22Rv1 (cell line): Measurements from ENCODE around the gene PARP11.

Source experiments
- H3K27ac ChIP-seq: fragments of 450-650 bp; 2 replicates; pipeline ENCODE4 v1.5.1; 2017
- ZFX ChIP-seq: fragments of 450-650 bp; IDR thresholded peaks from 2 replicates; pipeline ENCODE4 v1.6.1; 2017; ENCODE audit warnings: antibody characterized with exemption, borderline replicate concordance
- TF ChIP-seq, protein P1 (sequence below): fragments of 450-650 bp; IDR thresholded peaks from 2 replicates; pipeline ENCODE4 v1.5.1; 2017; ENCODE audit warnings: mild to moderate bottlenecking

Gene PARP11, protein sequence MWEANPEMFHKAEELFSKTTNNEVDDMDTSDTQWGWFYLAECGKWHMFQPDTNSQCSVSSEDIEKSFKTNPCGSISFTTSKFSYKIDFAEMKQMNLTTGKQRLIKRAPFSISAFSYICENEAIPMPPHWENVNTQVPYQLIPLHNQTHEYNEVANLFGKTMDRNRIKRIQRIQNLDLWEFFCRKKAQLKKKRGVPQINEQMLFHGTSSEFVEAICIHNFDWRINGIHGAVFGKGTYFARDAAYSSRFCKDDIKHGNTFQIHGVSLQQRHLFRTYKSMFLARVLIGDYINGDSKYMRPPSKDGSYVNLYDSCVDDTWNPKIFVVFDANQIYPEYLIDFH

DNA sequence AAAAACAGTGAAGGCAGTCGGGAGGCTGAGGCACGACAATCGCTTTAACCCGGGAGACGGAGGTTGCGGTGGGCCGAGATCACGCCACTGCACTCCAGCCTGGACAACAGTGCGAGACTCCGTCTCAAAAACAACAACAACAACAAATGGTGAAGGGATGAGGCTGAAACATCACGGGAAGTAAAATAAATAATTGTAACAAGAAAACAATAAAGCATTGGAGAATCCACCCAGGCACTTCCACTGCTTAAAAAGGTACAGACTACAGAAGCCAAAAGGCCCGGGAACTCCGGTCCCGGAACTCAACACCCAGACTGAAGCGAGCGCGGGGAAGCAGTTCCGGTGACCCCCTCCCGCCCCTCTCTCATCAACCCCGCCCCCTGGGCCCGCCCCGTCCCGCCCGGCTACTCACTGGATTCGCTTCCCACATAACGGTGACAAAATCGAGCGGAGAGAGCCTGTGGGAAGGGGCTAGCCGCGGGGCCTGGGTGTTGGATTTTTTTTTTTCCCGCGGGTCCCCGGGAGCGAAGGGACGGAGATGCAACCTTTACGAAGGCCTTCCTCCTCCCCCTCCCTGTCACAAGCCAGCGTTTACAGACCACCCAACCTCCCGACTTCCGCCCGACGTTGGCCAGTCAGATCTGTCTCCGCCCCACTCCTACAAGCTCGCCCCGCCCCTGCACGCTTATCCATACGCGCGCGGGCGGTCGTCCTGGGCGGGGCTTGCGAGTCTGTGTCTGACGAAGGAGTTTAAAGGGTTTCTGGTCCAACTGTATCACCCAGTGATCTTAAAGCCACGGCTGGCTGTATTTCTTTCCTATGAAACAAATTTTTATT lies at the start of gene PARP11:
PARP11 (minus strand) TSS at position 600 of the 837 bp plus-strand sequence; CDS start at position 430, 170 bp downstream.
- TF ChIP-seq, protein P1, sequence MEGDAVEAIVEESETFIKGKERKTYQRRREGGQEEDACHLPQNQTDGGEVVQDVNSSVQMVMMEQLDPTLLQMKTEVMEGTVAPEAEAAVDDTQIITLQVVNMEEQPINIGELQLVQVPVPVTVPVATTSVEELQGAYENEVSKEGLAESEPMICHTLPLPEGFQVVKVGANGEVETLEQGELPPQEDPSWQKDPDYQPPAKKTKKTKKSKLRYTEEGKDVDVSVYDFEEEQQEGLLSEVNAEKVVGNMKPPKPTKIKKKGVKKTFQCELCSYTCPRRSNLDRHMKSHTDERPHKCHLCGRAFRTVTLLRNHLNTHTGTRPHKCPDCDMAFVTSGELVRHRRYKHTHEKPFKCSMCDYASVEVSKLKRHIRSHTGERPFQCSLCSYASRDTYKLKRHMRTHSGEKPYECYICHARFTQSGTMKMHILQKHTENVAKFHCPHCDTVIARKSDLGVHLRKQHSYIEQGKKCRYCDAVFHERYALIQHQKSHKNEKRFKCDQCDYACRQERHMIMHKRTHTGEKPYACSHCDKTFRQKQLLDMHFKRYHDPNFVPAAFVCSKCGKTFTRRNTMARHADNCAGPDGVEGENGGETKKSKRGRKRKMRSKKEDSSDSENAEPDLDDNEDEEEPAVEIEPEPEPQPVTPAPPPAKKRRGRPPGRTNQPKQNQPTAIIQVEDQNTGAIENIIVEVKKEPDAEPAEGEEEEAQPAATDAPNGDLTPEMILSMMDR, result no peak
- TF ChIP-seq ZFX, result no peak
- peak within 1 kb of the TSS; percentile 48 for H3K27ac ChIP-seq

DNA sequence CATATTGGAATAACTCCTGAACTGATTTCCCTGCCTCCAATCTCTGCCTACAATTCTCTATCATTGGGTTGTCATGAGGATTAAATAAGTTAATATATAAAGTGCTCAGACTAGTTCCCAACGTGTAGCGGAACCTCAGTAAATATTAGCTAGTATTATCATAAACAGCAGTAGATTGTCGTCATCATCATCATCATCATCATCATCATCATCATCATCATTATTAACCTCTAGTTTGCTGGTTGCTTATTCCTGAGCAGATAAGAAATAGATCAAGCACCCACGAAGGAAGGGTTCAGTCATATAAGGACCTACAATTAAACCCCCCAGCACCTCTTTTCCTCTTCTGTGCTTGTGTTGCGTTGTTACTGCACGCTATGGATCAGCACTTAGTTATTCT lies 48.8 kb upstream of the PARP11 start:
- no peak overlapping the region for H3K27ac ChIP-seq
- TF ChIP-seq ZFX, result no peak
- TF ChIP-seq, protein P1, result no peak

DNA sequence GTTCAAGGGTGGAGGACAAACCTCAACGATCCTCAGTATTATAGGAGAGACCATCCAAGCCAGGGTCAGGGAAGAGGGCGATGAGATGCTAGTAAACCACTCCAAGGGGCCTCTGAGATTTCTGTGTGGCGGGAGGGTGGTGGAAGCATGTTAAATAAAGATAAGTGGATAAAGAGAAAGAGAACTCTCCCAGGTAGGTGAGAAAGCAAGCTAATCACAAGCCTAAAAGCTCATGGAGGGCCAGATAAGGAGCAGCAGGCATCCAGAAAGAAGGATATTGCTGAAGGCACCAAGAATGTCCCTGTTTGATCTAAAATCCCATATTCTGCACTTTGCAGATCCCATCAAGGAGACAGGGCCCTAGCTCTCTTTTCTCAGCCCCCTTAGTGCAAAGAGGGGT lies 48.3 kb upstream of the PARP11 start:
- H3K27ac ChIP-seq, result no peak overlapping the region
- no peak for TF ChIP-seq ZFX
- TF ChIP-seq, protein P1, result no peak

DNA sequence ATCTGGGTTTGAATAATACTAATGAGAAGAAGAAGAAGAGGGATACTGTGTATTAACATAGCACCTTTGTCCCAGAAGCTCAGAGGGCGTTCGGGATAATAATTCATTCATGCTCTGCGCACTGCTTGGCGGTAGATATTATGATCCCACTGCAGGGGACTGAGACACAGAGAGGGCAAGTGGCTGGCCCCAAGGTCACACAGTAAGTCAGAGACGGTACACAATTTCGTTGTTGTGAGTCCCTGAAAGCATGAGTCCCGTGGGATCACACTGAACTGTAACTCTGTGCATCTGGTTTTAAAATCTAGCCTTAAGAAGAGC lies 47.9 kb upstream of the PARP11 start:
- H3K27ac ChIP-seq, result no peak overlapping the region
- TF ChIP-seq ZFX, result no peak
- TF ChIP-seq, protein P1, result no peak

DNA sequence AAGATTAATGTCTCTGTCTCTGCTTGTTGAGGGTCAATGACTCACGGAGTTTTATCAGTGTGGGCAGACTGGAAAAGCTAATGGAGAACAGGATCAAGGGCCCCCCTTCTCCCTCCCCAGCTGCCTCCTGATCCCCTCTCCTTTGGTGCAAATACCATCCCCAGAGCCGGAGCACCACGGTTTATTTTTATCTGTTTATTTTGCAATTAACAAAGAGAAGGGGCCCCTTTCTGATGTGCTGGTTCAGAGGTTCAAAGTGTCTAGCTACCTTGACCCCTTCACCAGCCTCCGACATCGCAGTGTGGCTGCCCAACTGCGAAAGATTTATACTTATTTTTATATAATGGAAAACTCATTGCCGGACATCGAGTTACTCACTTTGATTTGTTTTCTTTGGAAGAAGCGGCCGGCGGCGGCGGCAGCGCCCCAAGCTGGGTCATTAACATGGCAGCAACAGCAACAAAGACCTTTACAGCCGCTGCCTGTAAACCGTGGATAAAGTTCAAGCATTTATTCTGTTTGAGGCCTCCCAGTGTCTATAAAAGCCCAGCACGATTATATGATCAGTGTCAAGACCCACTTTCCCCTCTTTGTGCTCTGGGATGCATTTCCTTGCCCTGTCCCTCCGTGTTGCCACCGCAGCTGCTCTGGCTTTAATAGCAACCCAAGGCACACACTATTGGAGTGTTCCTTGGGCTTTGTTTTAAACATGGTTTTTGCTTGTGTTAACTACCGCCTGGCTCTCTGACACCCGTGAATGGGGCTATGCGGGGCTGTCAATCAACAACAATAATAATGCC lies 47.4 kb upstream of the PARP11 start:
- H3K27ac ChIP-seq, result no peak overlapping the region
- TF ChIP-seq, protein P1, result no peak
- TF ChIP-seq ZFX, result no peak

DNA sequence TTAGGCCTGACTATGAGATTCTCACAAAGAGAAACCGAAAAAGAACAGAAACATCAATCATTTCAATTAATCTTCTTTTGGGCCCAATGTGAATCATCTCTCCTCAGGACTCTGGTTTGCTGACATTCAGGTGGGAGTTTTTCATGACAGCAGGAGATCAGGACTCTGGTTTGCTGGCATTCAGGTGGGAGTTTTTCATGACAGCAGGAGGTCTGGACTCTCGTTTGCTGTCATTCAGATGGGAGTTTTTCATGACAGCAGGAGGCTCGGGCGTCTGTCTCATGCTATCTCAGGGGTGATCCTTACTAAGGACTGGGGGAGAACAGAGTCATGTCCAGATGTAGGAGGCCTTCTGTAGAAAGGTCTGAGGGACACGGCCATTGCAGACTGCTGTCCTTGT lies 40.1 kb upstream of the PARP11 start:
- TF ChIP-seq ZFX, result no peak
- H3K27ac ChIP-seq, result no peak overlapping the region

DNA sequence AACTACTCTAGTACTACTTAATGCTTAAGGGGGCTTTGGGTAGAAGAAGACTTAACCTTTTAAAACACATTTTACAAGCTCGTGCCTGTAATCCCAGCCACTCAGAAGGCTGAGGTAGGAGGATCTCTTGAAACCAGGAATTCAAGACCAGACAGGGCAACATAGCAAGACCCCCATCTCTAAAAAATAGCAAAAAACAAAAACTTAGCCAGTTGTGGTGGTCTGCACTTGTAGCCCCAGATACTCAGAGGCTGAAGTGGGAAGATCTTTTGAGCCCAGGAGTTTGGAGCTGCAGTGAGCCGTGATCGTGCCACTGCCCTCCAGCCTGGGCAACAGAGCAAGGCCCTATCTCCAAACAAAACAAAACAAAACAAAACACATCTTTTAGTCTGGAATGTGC lies 39.7 kb upstream of the PARP11 start:
- no peak for TF ChIP-seq ZFX
- TF ChIP-seq, protein P1, result no peak
- no peak overlapping the region for H3K27ac ChIP-seq
